GM18951 (cell line): ENCODE measurements around the gene CDK3.

Experiments
- POLR2A ChIP-seq: IDR thresholded peaks from 4 replicates; pipeline ENCODE4 v1.6.1; 2011; ENCODE audit warnings: mild to moderate bottlenecking; ENCODE audit not compliant: insufficient read length, insufficient read depth; ENCODE audit errors: extremely low read depth
- in situ Hi-C: fragments of 300-500 bp; cut with MboI; formaldehyde crosslinking; loops from one replicate; pipeline ENCODE4 v1.12.0; 2022; ENCODE audit warnings: low sequenced_read_pairs, mixed read lengths, inconsistent platforms; ENCODE audit not compliant: unreplicated experiment

CDK3 gene

GRCh38 chr17:76048025-76048605, 47.5 kb downstream of the CDK3 start:
- no peak for TF ChIP-seq POLR2A
- in situ Hi-C loops, result no loop called here

- TF ChIP-seq POLR2A, result no peak
- in situ Hi-C loops, result no loop called here
Observed at GRCh38 chr17:76048711-76049110, 48.1 kb downstream of the CDK3 start.

DNA sequence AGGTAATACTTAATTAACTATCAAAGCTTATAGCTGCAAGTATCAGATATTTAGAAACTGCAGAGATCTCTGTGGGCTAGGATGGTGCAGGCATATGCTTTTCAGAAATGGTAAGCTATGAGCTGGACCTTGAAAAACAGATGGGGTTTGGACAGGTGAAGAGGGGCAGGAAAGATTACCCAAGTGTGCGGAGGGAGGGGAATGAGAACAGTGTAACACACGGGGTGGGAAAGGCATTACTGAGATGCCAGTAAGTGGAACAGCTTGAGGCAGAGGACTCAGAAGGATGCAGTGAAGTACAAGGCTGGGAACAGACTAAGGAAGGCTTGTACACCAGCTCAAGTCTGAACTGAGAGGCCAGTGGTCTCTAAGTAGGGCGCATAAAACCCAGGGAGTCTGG, 48.6 kb downstream of the CDK3 start:
- no peak for TF ChIP-seq POLR2A
- in situ Hi-C loops, result no loop called here

- in situ Hi-C loops, result no loop called here
- no peak for TF ChIP-seq POLR2A
Observed at GRCh38 chr17:76049836-76050537, 49.3 kb downstream of the CDK3 start.

DNA sequence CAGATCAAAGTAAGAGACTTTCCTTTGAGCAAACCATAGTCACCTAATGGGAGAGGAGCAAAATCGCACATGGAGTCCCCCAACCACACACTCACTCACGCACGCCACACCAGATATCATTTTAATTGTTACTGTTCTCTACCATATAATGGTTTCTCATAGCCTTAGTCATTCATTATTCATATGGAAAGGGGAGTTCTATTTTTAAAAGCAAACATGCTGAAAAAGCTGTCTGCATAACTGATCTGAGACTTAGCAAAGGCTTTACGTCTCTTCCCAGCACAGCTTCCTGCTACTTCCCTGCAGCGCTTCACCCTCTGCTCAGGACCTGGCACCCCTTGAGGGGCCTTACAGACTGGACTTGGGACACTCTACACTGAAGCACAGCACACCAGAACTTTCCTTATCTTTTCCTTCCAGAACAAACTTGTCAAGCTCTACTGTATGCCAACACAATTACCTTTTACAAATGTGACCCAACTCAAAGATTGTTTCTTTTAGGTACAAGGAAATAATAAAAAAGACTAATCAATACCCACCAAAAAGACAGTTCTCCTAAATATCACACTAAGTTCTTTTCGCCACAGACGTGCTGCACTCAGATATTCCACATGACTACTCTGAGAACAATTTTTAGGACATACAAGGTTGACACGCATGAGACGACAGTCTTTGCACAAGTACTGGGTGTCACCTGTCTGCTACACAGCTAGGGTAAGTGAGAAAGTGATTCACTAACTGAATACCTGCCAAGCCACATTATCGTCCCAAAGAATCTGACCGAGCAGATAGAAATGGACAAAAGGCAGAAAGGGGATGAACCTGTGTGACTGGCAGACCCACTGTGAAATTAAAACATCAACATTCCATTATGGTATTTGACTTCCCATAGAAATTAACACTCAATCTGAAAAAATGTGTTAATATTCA, 50.1 kb downstream of the CDK3 start:
- in situ Hi-C loops, result no loop called here
- no peak for TF ChIP-seq POLR2A

- no peak for TF ChIP-seq POLR2A
- in situ Hi-C loops, result no loop called here
Observed at GRCh38 chr17:76051561-76051960, 50.9 kb downstream of the CDK3 start.

DNA sequence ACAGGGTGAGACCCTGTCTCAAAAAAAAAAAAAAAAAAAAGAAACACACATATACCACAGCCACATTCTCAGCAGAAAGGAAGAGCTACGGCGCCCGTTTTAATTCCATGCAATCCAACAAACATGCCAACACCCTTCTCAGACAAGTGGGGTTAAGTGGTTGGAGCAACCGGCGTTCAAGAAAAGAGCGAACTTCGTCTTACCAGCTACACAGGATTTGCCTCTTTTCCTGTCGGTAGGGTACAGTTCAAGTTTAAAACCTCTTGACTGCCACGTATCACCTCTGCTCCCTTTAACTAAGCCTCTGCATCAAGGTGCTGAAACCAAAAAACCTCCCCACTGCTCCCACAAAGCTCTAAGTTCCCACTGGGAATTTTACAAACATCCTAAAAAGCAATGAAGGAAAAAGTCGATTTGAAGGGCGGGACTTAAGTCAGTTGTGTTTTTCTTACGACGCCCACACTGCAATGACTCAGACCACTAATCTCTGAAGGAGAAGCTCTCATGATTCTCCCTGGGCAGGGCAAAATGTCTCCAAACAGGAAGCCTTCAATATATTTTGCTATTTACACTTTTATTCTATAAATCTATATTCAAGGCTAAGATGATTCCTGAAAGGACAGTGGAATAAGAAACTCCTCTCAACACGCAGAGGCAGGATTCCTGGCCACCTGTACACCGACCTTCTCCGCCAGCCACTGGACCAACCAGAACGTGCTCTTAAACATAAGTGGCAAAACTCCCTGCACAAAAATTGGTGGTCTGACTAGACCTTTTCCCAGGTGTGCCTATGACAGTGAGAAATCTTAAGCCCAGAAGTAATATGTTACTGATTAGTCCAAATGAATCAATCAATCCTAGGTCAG, 52.8 kb downstream of the CDK3 start:
- in situ Hi-C loops, result no loop called here
- TF ChIP-seq POLR2A, result no peak

- in situ Hi-C loops, result no loop called here
Observed at GRCh38 chr17:76054112-76054476, 53.4 kb downstream of the CDK3 start.

More at GRCh38 chr17:76054112-76054476, 53.4 kb downstream of the CDK3 start:
- no peak for TF ChIP-seq POLR2A
